Activated B cell treated with CpG ODN at 0.5 μM for 24 hours (primary cell): Measurements from ENCODE around the gene KRT20. TPM values are rescaled to one million over a fixed set of nuclear protein-coding genes. Genes with fewer than 3 reads are reported as not detected.

Experiments
- ATAC-seq: fragments of 200-7000 bp; cut with Tn5 transposase; one replicate; pipeline ENCODE4 v1.10.0; 2021; ENCODE audit warnings: low read depth, mild to moderate bottlenecking, moderate library complexity
- CTCF ChIA-PET: fragments of 350-600 bp; sonication (Branson Sonifier 250); formaldehyde crosslinking; loops from one replicate; lab custom pipeline; 2021; ENCODE audit warnings: antibody characterized with exemption; lab: Charles Lee
- POLR2A ChIA-PET: fragments of 350-600 bp; sonication (Branson Sonifier 250); formaldehyde crosslinking; loops from one replicate; lab custom pipeline; 2021; ENCODE audit warnings: antibody characterized with exemption; lab: Charles Lee
- DNase-seq: peaks from one replicate; pipeline ENCODE4 v3.0.0; 2022
- H3K27ac Mint-ChIP-seq: one replicate; pipeline ENCODE4 v1.8.0; 2020; ENCODE audit warnings: mixed read lengths
- H3K27me3 Mint-ChIP-seq: one replicate; pipeline ENCODE4 v1.8.0; 2021; ENCODE audit warnings: mixed read lengths
- H3K36me3 Mint-ChIP-seq: one replicate; pipeline ENCODE4 v1.8.0; 2021; ENCODE audit warnings: low read depth, mixed read lengths
- H3K4me1 Mint-ChIP-seq: one replicate; pipeline ENCODE4 v1.8.0; 2021; ENCODE audit warnings: mixed read lengths
- H3K4me3 Mint-ChIP-seq: one replicate; pipeline ENCODE4 v1.8.0; 2020; ENCODE audit warnings: mild to moderate bottlenecking, mixed read lengths
- H3K9me3 Mint-ChIP-seq: one replicate; pipeline ENCODE4 v1.8.0; 2020; ENCODE audit warnings: mixed read lengths
- intact Hi-C: fragments of 100-400 bp; cut with micrococcal nuclease; formaldehyde crosslinking; loops from one replicate; pipeline ENCODE4 v1.15.1; 2024
- total RNA-seq: library from RNA; stranded (reverse); gene quantifications from 2 replicates; pipeline ENCODE4 v1.2.3, GENCODE V29; 2022
- TF ChIP-seq, protein P1 (sequence below): fragments of 200-600 bp; IDR thresholded peaks from one replicate; pipeline ENCODE4 v1.8.0; 2022; ENCODE audit warnings: antibody characterized with exemption, mild to moderate bottlenecking

KRT20 gene
- total RNA-seq, 1 donor from 2014 or later: not detected

DNA sequence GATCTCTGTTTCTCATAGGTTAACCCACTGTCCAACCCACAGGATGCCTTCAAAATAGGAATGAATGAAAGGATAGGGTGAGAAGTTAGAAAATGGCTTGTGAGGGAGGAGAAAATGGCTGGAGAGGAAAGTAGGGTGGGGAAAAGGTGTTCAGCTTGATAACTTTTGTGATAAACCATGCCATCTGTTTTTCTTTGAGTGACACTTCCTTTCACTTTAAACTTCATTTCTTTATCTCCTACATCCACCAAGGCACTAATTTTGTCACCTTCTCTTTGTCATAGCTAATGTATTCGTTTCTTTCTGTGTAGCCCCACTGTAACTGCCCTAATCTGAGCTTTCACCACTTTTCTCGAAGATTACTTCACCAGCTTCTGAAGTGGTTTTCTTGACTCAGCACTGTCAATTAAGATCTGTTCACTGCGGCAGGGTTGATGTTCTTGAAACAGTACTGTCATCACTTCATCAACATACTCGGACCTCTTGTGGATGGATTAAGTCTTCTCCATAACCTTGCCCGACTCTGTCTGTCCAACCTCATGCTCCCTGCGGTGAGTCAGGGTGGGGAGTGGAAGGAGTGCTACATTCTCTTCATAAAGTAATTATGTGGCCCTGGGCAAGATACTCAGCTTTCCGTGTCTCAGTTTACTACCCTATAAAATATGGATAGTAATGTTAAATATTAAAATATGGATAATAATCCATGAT is 57.1 kb downstream of the KRT20 start:
- Mint-ChIP-seq H3K36me3 (peaks cover 11% of the 10 kb centered on the region), H3K9me3 (peaks cover 4% of the 10 kb centered on the region), H3K4me3 (no peak overlapping the region), H3K27ac (no peak overlapping the region), H3K27me3 (peaks cover 3% of the 10 kb centered on the region), H3K4me1 (peaks cover 5% of the 10 kb centered on the region)
- POLR2A ChIA-PET: no interaction called here
- DNase-seq (no peak), ATAC-seq (no peak)
- CTCF ChIA-PET: no interaction called here
- TF ChIP-seq, protein P1, sequence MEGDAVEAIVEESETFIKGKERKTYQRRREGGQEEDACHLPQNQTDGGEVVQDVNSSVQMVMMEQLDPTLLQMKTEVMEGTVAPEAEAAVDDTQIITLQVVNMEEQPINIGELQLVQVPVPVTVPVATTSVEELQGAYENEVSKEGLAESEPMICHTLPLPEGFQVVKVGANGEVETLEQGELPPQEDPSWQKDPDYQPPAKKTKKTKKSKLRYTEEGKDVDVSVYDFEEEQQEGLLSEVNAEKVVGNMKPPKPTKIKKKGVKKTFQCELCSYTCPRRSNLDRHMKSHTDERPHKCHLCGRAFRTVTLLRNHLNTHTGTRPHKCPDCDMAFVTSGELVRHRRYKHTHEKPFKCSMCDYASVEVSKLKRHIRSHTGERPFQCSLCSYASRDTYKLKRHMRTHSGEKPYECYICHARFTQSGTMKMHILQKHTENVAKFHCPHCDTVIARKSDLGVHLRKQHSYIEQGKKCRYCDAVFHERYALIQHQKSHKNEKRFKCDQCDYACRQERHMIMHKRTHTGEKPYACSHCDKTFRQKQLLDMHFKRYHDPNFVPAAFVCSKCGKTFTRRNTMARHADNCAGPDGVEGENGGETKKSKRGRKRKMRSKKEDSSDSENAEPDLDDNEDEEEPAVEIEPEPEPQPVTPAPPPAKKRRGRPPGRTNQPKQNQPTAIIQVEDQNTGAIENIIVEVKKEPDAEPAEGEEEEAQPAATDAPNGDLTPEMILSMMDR: no peak
- intact Hi-C loops: no loop called here

Other genes with a start within 250 kb of the KRT20 start
- 140 TPM in 2 replicates for gene SMARCE1, start 237.4 kb downstream of the KRT20 start, total RNA-seq
- gene KRT222, start 220.1 kb downstream of the KRT20 start, total RNA-seq: not detected in 2 replicates
- gene KRT24, start 181.5 kb downstream of the KRT20 start, total RNA-seq: not detected in 2 replicates
- not detected in 2 replicates for gene KRT25, start 129.9 kb downstream of the KRT20 start, total RNA-seq
- not detected in 2 replicates for gene KRT26, start 113.0 kb downstream of the KRT20 start, total RNA-seq
- gene KRT27, start 102.7 kb downstream of the KRT20 start, total RNA-seq: not detected in 2 replicates
- gene KRT28, start 85.3 kb downstream of the KRT20 start, total RNA-seq: not detected in 2 replicates
- gene KRT10, start 62.6 kb downstream of the KRT20 start, total RNA-seq: 40.7 and 46.7 TPM in 2 replicates
- not detected in 2 replicates for gene KRT12, start 18.0 kb downstream of the KRT20 start, total RNA-seq
- gene KRT23, start 52.4 kb upstream of the KRT20 start, total RNA-seq: not detected in 2 replicates
- gene KRT39, start 81.7 kb upstream of the KRT20 start, total RNA-seq: not detected in 2 replicates
- not detected in 2 replicates for gene KRT40, start 99.1 kb upstream of the KRT20 start, total RNA-seq
- not detected in 2 replicates for gene KRTAP3-3, start 108.9 kb upstream of the KRT20 start, total RNA-seq
- not detected in 2 replicates for gene KRTAP3-2, start 114.7 kb upstream of the KRT20 start, total RNA-seq
- gene KRTAP3-1, start 123.9 kb upstream of the KRT20 start, total RNA-seq: not detected in 2 replicates
- not detected in 2 replicates for gene KRTAP1-5, start 142.0 kb upstream of the KRT20 start, total RNA-seq
- not detected in 2 replicates for gene KRTAP1-4, start 145.0 kb upstream of the KRT20 start, total RNA-seq
- not detected in 2 replicates for gene KRTAP1-3, start 149.6 kb upstream of the KRT20 start, total RNA-seq
- not detected in 2 replicates for gene KRTAP1-1, start 156.2 kb upstream of the KRT20 start, total RNA-seq
- gene KRTAP2-1, start 162.1 kb upstream of the KRT20 start, total RNA-seq: not detected in 2 replicates
- not detected in 2 replicates for gene KRTAP2-2, start 170.0 kb upstream of the KRT20 start, total RNA-seq
- not detected in 2 replicates for gene KRTAP2-3, start 174.9 kb upstream of the KRT20 start, total RNA-seq
- gene KRTAP2-4, start 180.6 kb upstream of the KRT20 start, total RNA-seq: not detected in 2 replicates
- gene KRTAP4-7, start 198.9 kb upstream of the KRT20 start, total RNA-seq: not detected in 2 replicates
- not detected in 2 replicates for gene KRTAP4-8, start 212.9 kb upstream of the KRT20 start, total RNA-seq
- not detected in 2 replicates for gene KRTAP4-16, start 217.0 kb upstream of the KRT20 start, total RNA-seq
- gene KRTAP4-9, start 220.1 kb upstream of the KRT20 start, total RNA-seq: not detected in 2 replicates
- gene KRTAP4-11, start 233.1 kb upstream of the KRT20 start, total RNA-seq: not detected in 2 replicates
- not detected in 2 replicates for gene KRTAP4-12, start 238.9 kb upstream of the KRT20 start, total RNA-seq